HepG2 (cell line): Measurements from ENCODE around the gene GPC6. TPM values are rescaled to one million over a fixed set of nuclear protein-coding genes. Genes with fewer than 3 reads are reported as not detected.
A peak's percentile ranks its signal among the peaks of the same experiment; 100 is the strongest.

Source experiments
- ATAC-seq: fragments of 200-7000 bp; cut with Tn5 transposase; 3 replicates; pipeline ENCODE4 v1.9.1; 2020; ENCODE audit warnings: mild to moderate bottlenecking, moderate library complexity
- BruUV-seq: library from RNA; stranded (reverse); fragments of 400-500 nt; replicated peaks from 2 replicates; lab custom pipeline; 2021; lab: Mats Ljungman, UMichigan
- CTCF ChIA-PET: fragments of 300-600 bp; formaldehyde crosslinking; extraction: SDS; loops from one replicate; lab custom pipeline; 2021; ENCODE audit warnings: low total read pairs, inconsistent platforms, low intra/inter-chr PET ratio; lab: Yijun Ruan, JAX
- POLR2A ChIA-PET: fragments of 350-600 bp; sonication (Branson Sonifier 250); formaldehyde crosslinking; loops from one replicate; lab custom pipeline; 2020; ENCODE audit warnings: antibody characterized with exemption, inconsistent platforms; lab: Yijun Ruan, JAX
- DNase-seq: peaks from one replicate; pipeline ENCODE4 v3.0.0-alpha.2; 2015; ENCODE audit warnings: low spot score
- FAIRE-seq: peaks from 3 replicates; lab custom pipeline; 2011; peaks lifted over from hg19 to GRCh38; lab: Jason Lieb, UNC
- H2AFZ ChIP-seq: one replicate; pipeline ENCODE4 v1.6.1; 2011; ENCODE audit warnings: low read length, inconsistent platforms
- H3K27ac ChIP-seq: fragments of 300-600 bp; 3 replicates; pipeline ENCODE4 v1.8.0; 2011; ENCODE audit warnings: mixed run types, mild to moderate bottlenecking, mixed read lengths, low read length, inconsistent platforms; ENCODE audit not compliant: insufficient read depth; ENCODE audit errors: extremely low read length
- H3K27me3 ChIP-seq, 2 experiments: fragments of 200-600 bp in 1 of 2; 2 replicates in 1 of 2; 3 replicates in 1 of 2; pipeline versions ENCODE4 v1.6.0 to v1.8.0; 2011; ENCODE audit warnings: low read length in 2 of 2, mild to moderate bottlenecking in 2 of 2, moderate library complexity in 2 of 2, inconsistent platforms in 1 of 2; ENCODE audit not compliant: insufficient read depth in 2 of 2, control insufficient read depth in 1 of 2
- H3K36me3 ChIP-seq, 2 experiments: fragments of 200-600 bp in 1 of 2; replicated peaks in 1 of 2; 2 replicates in 1 of 2; 3 replicates in 1 of 2; pipeline versions ENCODE4 v1.5.1 to v1.8.0; 2011; ENCODE audit warnings: low read length in 2 of 2, inconsistent platforms in 1 of 2; ENCODE audit not compliant: insufficient read depth in 2 of 2, control insufficient read depth in 1 of 2
- H3K4me1 ChIP-seq: 2 replicates; pipeline ENCODE4 v1.5.1; 2012; ENCODE audit warnings: low read length, inconsistent platforms; ENCODE audit not compliant: insufficient read depth
- H3K4me2 ChIP-seq: 2 replicates; pipeline ENCODE4 v1.6.0; 2011; ENCODE audit warnings: low read depth, low read length, inconsistent platforms
- H3K4me3 ChIP-seq, 3 experiments: fragments of 200-600 bp in 1 of 3; sonication (generic), shearing (Covaris generic) in 1 of 3; replicated peaks in 1 of 3; 2 replicates each; pipeline ENCODE4 v1.5.1; 2011 to 2016; ENCODE audit warnings: low read length in 3 of 3, inconsistent platforms in 2 of 3, low read depth in 2 of 3, mild to moderate bottlenecking in 2 of 3, control low read depth in 1 of 3, mixed read lengths in 1 of 3; ENCODE audit not compliant: insufficient read depth in 1 of 3
- H3K79me2 ChIP-seq: one replicate; pipeline ENCODE4 v1.6.1; 2011; ENCODE audit warnings: low read length, inconsistent platforms; ENCODE audit not compliant: insufficient read depth
- H3K9ac ChIP-seq: 2 replicates; pipeline ENCODE4 v1.6.0; 2011; ENCODE audit warnings: mild to moderate bottlenecking, low read depth, low read length, inconsistent platforms; ENCODE audit not compliant: insufficient read depth
- H3K9me3 ChIP-seq: 2 replicates; pipeline ENCODE4 v1.5.1; 2012; ENCODE audit warnings: mild to moderate bottlenecking, low read length
- H4K20me1 ChIP-seq: 2 replicates; pipeline ENCODE4 v1.6.0; 2011; ENCODE audit warnings: inconsistent platforms, mild to moderate bottlenecking, low read length, moderate library complexity; ENCODE audit not compliant: insufficient read depth
- ARID5B ChIP-seq: IDR thresholded peaks from 2 replicates; pipeline ENCODE4 v1.4.0; 2020; ENCODE audit warnings: mild to moderate bottlenecking, missing genetic modification reagents
- GATAD2A ChIP-seq: IDR thresholded peaks from 2 replicates; pipeline ENCODE4 v1.6.1; 2016
- HNF4A ChIP-seq: sonication (generic); formaldehyde crosslinking; IDR thresholded peaks from 2 replicates; pipeline ENCODE4 v1.4.0; 2020; ENCODE audit warnings: missing genetic modification reagents
- HOMEZ ChIP-seq: IDR thresholded peaks from 2 replicates; pipeline ENCODE4 v1.6.1; 2016; ENCODE audit warnings: low read depth
- IKZF4 ChIP-seq: sonication (generic); formaldehyde crosslinking; IDR thresholded peaks from 2 replicates; pipeline ENCODE4 v1.5.1; 2020; ENCODE audit warnings: borderline replicate concordance, mild to moderate bottlenecking, low read depth, missing genetic modification reagents; ENCODE audit errors: not compliant biosample characterization
- NR2F6 ChIP-seq, 2 experiments: IDR thresholded peaks; 2 replicates each; pipeline ENCODE4 v1.6.1; 2016; ENCODE audit warnings: antibody characterized with exemption in 1 of 2, mild to moderate bottlenecking in 1 of 2
- POGZ ChIP-seq: sonication (generic); formaldehyde crosslinking; IDR thresholded peaks from 2 replicates; pipeline ENCODE4 v1.4.0; 2020; ENCODE audit warnings: mild to moderate bottlenecking, missing genetic modification reagents
- POLR2AphosphoS5 ChIP-seq: IDR thresholded peaks from 2 replicates; pipeline ENCODE4 v1.6.1; 2012; ENCODE audit warnings: low read depth, low read length
- RARA ChIP-seq: IDR thresholded peaks from 2 replicates; pipeline ENCODE4 v1.6.1; 2016; ENCODE audit warnings: missing genetic modification reagents, missing compliant biosample characterization
- ZFP36L2 ChIP-seq: sonication (generic); formaldehyde crosslinking; IDR thresholded peaks from 2 replicates; pipeline ENCODE4 v1.4.0; 2020; ENCODE audit warnings: missing genetic modification reagents
- ZNF33A ChIP-seq: sonication (generic); formaldehyde crosslinking; IDR thresholded peaks from 2 replicates; pipeline ENCODE4 v1.5.1; 2020; ENCODE audit warnings: missing genetic modification reagents, mild to moderate bottlenecking, moderate library complexity, borderline replicate concordance
- ZNF644 ChIP-seq: IDR thresholded peaks from 2 replicates; pipeline ENCODE4 v1.6.1; 2016; ENCODE audit warnings: low read depth
- WGBS: methylation state at CpG from one replicate; pipeline ENCODE4 v1.1.6; 2017; ENCODE audit warnings: low lambda C conversion rate; 5-methylcytosine and 5-hydroxymethylcytosine counted together
- in situ Hi-C: cut with HindIII; loops from 2 replicates; pipeline ENCODE4 v1.10.0; 2017; ENCODE audit warnings: low pct_unique_long_range_greater_than_20kb; ENCODE audit not compliant: extremely low pct_ligation_motif_present
- intact Hi-C: fragments of 100-400 bp; cut with micrococcal nuclease; formaldehyde crosslinking; loops from one replicate; pipeline ENCODE4 v1.10.0; 2022; ENCODE audit not compliant: unreplicated experiment
- polyA plus RNA-seq, 8 experiments: library from polyadenylated mRNA; depleted of rRNA in 3 of 8; stranded (reverse) in 7 of 8; unstranded in 1 of 8; fragments of >200 nt; fragmentation: Illumina TruSeq in 4 of 8; extraction: Trizol in 4 of 8; gene quantifications; 2 replicates each; pipeline versions ENCODE4 v1.2.1 to v1.2.3, GENCODE V29; 2011 to 2016; ENCODE audit warnings: low read depth in 4 of 8, missing spikeins in 1 of 8, mixed read lengths in 1 of 8; ENCODE audit not compliant: insufficient read depth in 1 of 8
- total RNA-seq, 5 experiments: library from RNA; depleted of rRNA; stranded (reverse); fragments of >200 nt; fragmentation: Illumina TruSeq; extraction: Trizol; gene quantifications; 2 replicates each; pipeline ENCODE4 v1.2.3, GENCODE V29; 2016; ENCODE audit warnings: low read depth in 1 of 5
- TF ChIP-seq, protein P1 (sequence below): sonication (generic); formaldehyde crosslinking; conservative IDR thresholded peaks from 2 replicates; pipeline ENCODE4 v1.4.0; 2020; ENCODE audit warnings: mild to moderate bottlenecking, missing genetic modification reagents, moderate library complexity

The GPC6 gene
- total and polyA plus RNA-seq, 2 of the 13 experiments (the other 11 are each of a cell fraction or from before 2014, with no cell fraction given), result 24.5 to 33.9 TPM

DNA sequence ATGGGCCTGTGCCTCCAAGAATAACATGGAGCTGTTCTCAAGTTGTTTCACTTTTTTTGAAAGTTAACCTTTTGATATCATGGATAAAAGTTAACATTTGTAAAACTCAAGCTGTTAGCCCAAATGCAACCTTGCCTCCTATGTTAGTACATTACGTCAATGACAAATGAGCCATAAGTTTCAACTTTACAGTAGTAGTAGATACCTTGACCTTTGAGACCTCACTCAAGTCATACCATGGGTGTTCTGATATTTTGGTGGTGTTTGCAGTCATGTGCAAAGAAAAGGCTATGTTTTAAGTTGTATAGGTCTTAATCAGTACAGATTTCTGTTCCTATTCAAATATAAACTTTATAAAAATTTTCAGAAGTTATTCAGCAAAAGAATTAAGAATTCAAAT lies 539.2 kb downstream of the GPC6 start:
- H3K27ac ChIP-seq, result peak overlapping the region; percentile 98
- H3K79me2 ChIP-seq, result no peaks in the 10 kb centered on the region
- WGBS, result 58% methylated on average over 1 of the region's 1 CpG
- ATAC-seq, result no peak
- H3K27me3 ChIP-seq, result no peaks in the 10 kb centered on the region
- no peak overlapping the region for H2AFZ ChIP-seq
- H3K4me3 ChIP-seq, result no peak overlapping the region
- FAIRE-seq, result no peak
- POLR2A ChIA-PET, result interaction anchor here (2.9 kb wide), 1 partner anchor 517 kb away, joined by 17 read pairs; no protein-coding TSS in a partner anchor
- H3K4me1 ChIP-seq, result peaks cover 41% of the 10 kb centered on the region
- intact Hi-C loops, result loop anchor here (2.0 kb wide), 1 partner anchor 517 kb away; no protein-coding TSS in a partner anchor
- H3K4me2 ChIP-seq, result peak overlapping the region; percentile 13; the same call in 1 of the 2 replicates
- CTCF ChIA-PET, result no interaction called here
- TF ChIP-seq HNF4A (CRISPR knock-in tag), result peak; percentile 66
- TF ChIP-seq GATAD2A (CRISPR knock-in tag), result peak; percentile 44; the same call in 1 of the 2 replicates
- TF ChIP-seq NR2F6 (IDR thresholded peaks at IDR 0.05), result 0 out of 2 replicates have a peak, but pooled peaks have one; percentile 48
- TF ChIP-seq NR2F6 (CRISPR knock-in tag; IDR thresholded peaks at IDR 0.05), result peak; percentile 40; the same call in 1 of the 2 replicates
- 0 out of 2 replicates have a peak, but pooled peaks have one; percentile 17 for TF ChIP-seq RARA
- TF ChIP-seq ZFP36L2 (CRISPR knock-in tag), result no peak
- peak; percentile 37; the same call in 1 of the 2 replicates for TF ChIP-seq ARID5B (CRISPR knock-in tag)
- TF ChIP-seq POLR2AphosphoS5, result no peak
- peak; percentile 68; the same call in 1 of the 2 replicates for TF ChIP-seq HOMEZ (CRISPR knock-in tag)
- TF ChIP-seq IKZF4 (CRISPR knock-in tag), result no peak
- TF ChIP-seq POGZ (CRISPR knock-in tag), result 0 out of 2 replicates have a peak, but pooled peaks have one; percentile 41
- TF ChIP-seq, protein P1, sequence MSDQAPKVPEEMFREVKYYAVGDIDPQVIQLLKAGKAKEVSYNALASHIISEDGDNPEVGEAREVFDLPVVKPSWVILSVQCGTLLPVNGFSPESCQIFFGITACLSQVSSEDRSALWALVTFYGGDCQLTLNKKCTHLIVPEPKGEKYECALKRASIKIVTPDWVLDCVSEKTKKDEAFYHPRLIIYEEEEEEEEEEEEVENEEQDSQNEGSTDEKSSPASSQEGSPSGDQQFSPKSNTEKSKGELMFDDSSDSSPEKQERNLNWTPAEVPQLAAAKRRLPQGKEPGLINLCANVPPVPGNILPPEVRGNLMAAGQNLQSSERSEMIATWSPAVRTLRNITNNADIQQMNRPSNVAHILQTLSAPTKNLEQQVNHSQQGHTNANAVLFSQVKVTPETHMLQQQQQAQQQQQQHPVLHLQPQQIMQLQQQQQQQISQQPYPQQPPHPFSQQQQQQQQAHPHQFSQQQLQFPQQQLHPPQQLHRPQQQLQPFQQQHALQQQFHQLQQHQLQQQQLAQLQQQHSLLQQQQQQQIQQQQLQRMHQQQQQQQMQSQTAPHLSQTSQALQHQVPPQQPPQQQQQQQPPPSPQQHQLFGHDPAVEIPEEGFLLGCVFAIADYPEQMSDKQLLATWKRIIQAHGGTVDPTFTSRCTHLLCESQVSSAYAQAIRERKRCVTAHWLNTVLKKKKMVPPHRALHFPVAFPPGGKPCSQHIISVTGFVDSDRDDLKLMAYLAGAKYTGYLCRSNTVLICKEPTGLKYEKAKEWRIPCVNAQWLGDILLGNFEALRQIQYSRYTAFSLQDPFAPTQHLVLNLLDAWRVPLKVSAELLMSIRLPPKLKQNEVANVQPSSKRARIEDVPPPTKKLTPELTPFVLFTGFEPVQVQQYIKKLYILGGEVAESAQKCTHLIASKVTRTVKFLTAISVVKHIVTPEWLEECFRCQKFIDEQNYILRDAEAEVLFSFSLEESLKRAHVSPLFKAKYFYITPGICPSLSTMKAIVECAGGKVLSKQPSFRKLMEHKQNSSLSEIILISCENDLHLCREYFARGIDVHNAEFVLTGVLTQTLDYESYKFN (CRISPR knock-in tag), result 0 out of 2 replicates have a peak, but pooled peaks have one; percentile 15
- TF ChIP-seq ZNF33A (CRISPR knock-in tag), result no peak
- peak; percentile 80; the same call in 1 of the 2 replicates for TF ChIP-seq ZNF644 (CRISPR knock-in tag)
- no peaks in the 10 kb centered on the region for H3K36me3 ChIP-seq
- H4K20me1 ChIP-seq, result no peaks in the 10 kb centered on the region
- no peak overlapping the region for H3K9ac ChIP-seq
- peaks cover 15% of the 10 kb centered on the region; the same call in 1 of the 2 replicates for H3K9me3 ChIP-seq
- BruUV-seq, result no TSS peak
- DNase-seq, result peak; percentile 27
- in situ Hi-C loops, result loop anchor here (25.0 kb wide), 1 partner anchor 529 kb away; the partner anchor contains the start of gene GPC6
